Cardiac muscle cell (in vitro differentiated cells and primary cell): ENCODE data around the gene ROPN1L. TPM values are rescaled to one million over a fixed set of nuclear protein-coding genes. Genes with fewer than 3 reads are reported as not detected.
"Not testable (repeated sequence)": the region's sequence is repeated elsewhere in the genome, so short reads cannot be mapped to it uniquely, and the experiment has no call there.

Source experiments
- DNase-seq, 2 donors: peaks; one replicate each; pipeline versions ENCODE4 v3.0.0 to v3.0.0-alpha.2; 2010 to 2017; ENCODE audit warnings: low read depth in 1 of 2, low spot score in 1 of 2
- H3K27ac ChIP-seq: fragments of 200-600 bp; sonication (generic); 2 replicates; pipeline ENCODE4 v1.5.1; 2016
- H3K27me3 ChIP-seq: fragments of 200-600 bp; sonication (generic); 2 replicates; pipeline ENCODE4 v1.6.0; 2016; ENCODE audit warnings: control low read depth
- H3K36me3 ChIP-seq: fragments of 200-600 bp; sonication (generic); 2 replicates; pipeline ENCODE4 v1.5.1; 2016; ENCODE audit warnings: control low read depth
- H3K4me1 ChIP-seq: fragments of 200-600 bp; sonication (generic); 2 replicates; pipeline ENCODE4 v1.8.1; 2017; ENCODE audit warnings: low read depth, mild to moderate bottlenecking, mixed run types
- H3K4me3 ChIP-seq: fragments of 200-600 bp; sonication (generic); 2 replicates; pipeline ENCODE4 v1.5.1; 2016; ENCODE audit warnings: mild to moderate bottlenecking
- H3K9me3 ChIP-seq: fragments of 200-600 bp; sonication (generic); 2 replicates; pipeline ENCODE4 v1.5.1; 2017; ENCODE audit warnings: low read depth, mild to moderate bottlenecking, control low read depth
- CTCF ChIP-seq: IDR thresholded peaks from 2 replicates; pipeline ENCODE4 v1.5.1; 2012; ENCODE audit warnings: low read depth, mild to moderate bottlenecking, low read length
- polyA plus RNA-seq: library from polyadenylated mRNA; unstranded; fragments of >200 nt; fragmentation: Nextera tagmentation; extraction: Ambion mirVana; gene quantifications from 2 replicates; pipeline ENCODE4 v1.2.1, GENCODE V29; 2016
- total RNA-seq: library from RNA; depleted of rRNA; stranded (reverse); fragments of >200 nt; gene quantifications from 2 replicates; pipeline ENCODE4 v1.2.3, GENCODE V29; 2016

The ROPN1L gene
- total RNA-seq (1.3 and 1.4 TPM in 2 replicates), polyA plus RNA-seq (1.3 TPM in 1 of 2 replicates, not detected in the other)

GRCh38 chr5:10441083-10441991 lies at the start of gene ROPN1L:
Gene ROPN1L (plus strand): TSS chr5:10441879. CDS start chr5:10442168, 289 bp downstream.
- H3K4me3 ChIP-seq = peak within 1 kb of the TSS; percentile 47
- peaks cover 7% of the 10 kb centered on the region for H3K4me1 ChIP-seq
- H3K27ac ChIP-seq = peak within 1 kb of the TSS; percentile 7
- peaks cover 6% of the 10 kb centered on the region for H3K27me3 ChIP-seq
- peak; percentile 90 to 91 for DNase-seq
- TF ChIP-seq CTCF = no peak
- no peaks in the 10 kb centered on the region for H3K9me3 ChIP-seq
- H3K36me3 ChIP-seq = no peaks in the 10 kb centered on the region

- Histone ChIP-seq H3K27ac (peak overlapping the region; percentile 62), H3K36me3 (peaks cover 56% of the 10 kb centered on the region)
- H3K9me3 ChIP-seq, H3K4me3 ChIP-seq, H3K27me3 ChIP-seq, H3K4me1 ChIP-seq: not testable (repeated sequence)
- peak in 1 of 2 donors; percentile 19 for DNase-seq
Measured at GRCh38 chr5:10392567-10393328, 48.9 kb upstream of the ROPN1L start.

- TF ChIP-seq CTCF = no peak
- H3K36me3 ChIP-seq = peaks cover 59% of the 10 kb centered on the region
- no peaks in the 10 kb centered on the region for H3K9me3 ChIP-seq
- peak in 1 of 2 donors; percentile 6 for DNase-seq
- no peak overlapping the region for H3K4me3 ChIP-seq
- H3K4me1 ChIP-seq = no peaks in the 10 kb centered on the region
- peak overlapping the region; percentile 62 for H3K27ac ChIP-seq
- H3K27me3 ChIP-seq = no peaks in the 10 kb centered on the region
Measured at GRCh38 chr5:10393491-10393890, 48.2 kb upstream of the ROPN1L start.

- no peak for DNase-seq
- no peak for TF ChIP-seq CTCF
- Histone ChIP-seq H3K36me3 (peaks cover 47% of the 10 kb centered on the region), H3K27ac (peak overlapping the region; percentile 16), H3K4me3 (no peak overlapping the region), H3K4me1 (peaks cover 16% of the 10 kb centered on the region), H3K9me3 (no peaks in the 10 kb centered on the region), H3K27me3 (no peaks in the 10 kb centered on the region)
Measured at GRCh38 chr5:10396552-10396951, 45.1 kb upstream of the ROPN1L start.

- H3K4me1 ChIP-seq = peaks cover 16% of the 10 kb centered on the region
- no peak overlapping the region for H3K27ac ChIP-seq
- DNase-seq = no peak
- no peaks in the 10 kb centered on the region for H3K27me3 ChIP-seq
- no peak for TF ChIP-seq CTCF
- no peak overlapping the region for H3K4me3 ChIP-seq
- H3K9me3 ChIP-seq = no peaks in the 10 kb centered on the region
- H3K36me3 ChIP-seq = peaks cover 47% of the 10 kb centered on the region
Measured at GRCh38 chr5:10399839-10400238, 41.8 kb upstream of the ROPN1L start.

GRCh38 chr5:10400411-10400810 lies 41.3 kb upstream of the ROPN1L start:
- Histone ChIP-seq H3K36me3 (peaks cover 47% of the 10 kb centered on the region), H3K27me3 (no peaks in the 10 kb centered on the region), H3K4me1 (peaks cover 16% of the 10 kb centered on the region), H3K9me3 (no peaks in the 10 kb centered on the region), H3K4me3 (no peak overlapping the region), H3K27ac (peak overlapping the region; percentile 42)
- no peak for DNase-seq
- no peak for TF ChIP-seq CTCF
